Liver (tissue), 3 donors: ENCODE results near the gene ETF1.

Experiments used
- ATF3 ChIP-seq: IDR thresholded peaks from 2 replicates; pipeline ENCODE4 v1.6.1; 2016; ENCODE audit warnings: antibody characterized with exemption
- CTCF ChIP-seq: fragments of 150-350 bp; IDR thresholded peaks from 2 replicates; pipeline ENCODE4 v1.5.1; 2017; ENCODE audit warnings: improper control_type of control experiment, low read depth, low read length; ENCODE audit not compliant: missing input control
- EGR1 ChIP-seq, 2 donors: IDR thresholded peaks; 2 replicates each; pipeline ENCODE4 v1.6.1; 2016 to 2018; ENCODE audit warnings: antibody characterized with exemption in 2 of 2, low read depth in 2 of 2
- FOXA1 ChIP-seq: IDR thresholded peaks from 2 replicates; pipeline ENCODE4 v1.6.1; 2016; ENCODE audit warnings: antibody characterized with exemption
- GABPA ChIP-seq, 2 donors: IDR thresholded peaks in 1 of 2; conservative IDR thresholded peaks in 1 of 2; 2 replicates each; pipeline ENCODE4 v1.6.1; 2016; ENCODE audit warnings: antibody characterized with exemption in 2 of 2, mild to moderate bottlenecking in 1 of 2, moderate library complexity in 1 of 2
- HNF4G ChIP-seq: IDR thresholded peaks from 2 replicates; pipeline ENCODE4 v1.6.1; 2016; ENCODE audit warnings: antibody characterized with exemption
- JUND ChIP-seq, 2 donors: IDR thresholded peaks; 2 replicates each; pipeline ENCODE4 v1.6.1; 2016; ENCODE audit warnings: antibody characterized with exemption in 2 of 2
- MAX ChIP-seq: IDR thresholded peaks from 2 replicates; pipeline ENCODE4 v1.6.1; 2016; ENCODE audit warnings: antibody characterized with exemption
- RAD21 ChIP-seq, 2 donors: IDR thresholded peaks; 2 replicates each; pipeline ENCODE4 v1.6.1; 2016; ENCODE audit warnings: antibody characterized with exemption in 2 of 2, mild to moderate bottlenecking in 2 of 2
- REST ChIP-seq: IDR thresholded peaks from 2 replicates; pipeline ENCODE4 v1.6.1; 2016; ENCODE audit warnings: antibody characterized with exemption, mild to moderate bottlenecking
- RXRA ChIP-seq, 2 donors: IDR thresholded peaks; 2 replicates each; pipeline ENCODE4 v1.6.1; 2017 to 2018; ENCODE audit warnings: antibody characterized with exemption in 2 of 2, mild to moderate bottlenecking in 1 of 2
- SP1 ChIP-seq: IDR thresholded peaks from 2 replicates; pipeline ENCODE4 v1.6.1; 2018; ENCODE audit warnings: antibody characterized with exemption, mild to moderate bottlenecking
- TAF1 ChIP-seq: conservative IDR thresholded peaks from 2 replicates; pipeline ENCODE4 v1.6.1; 2016; ENCODE audit warnings: antibody characterized with exemption, mild to moderate bottlenecking
- YY1 ChIP-seq: IDR thresholded peaks from 2 replicates; pipeline ENCODE4 v1.6.1; 2016; ENCODE audit warnings: antibody characterized with exemption, mild to moderate bottlenecking
- donor health status: healthy.
- donor health status: healthy.

- TF ChIP-seq RAD21 (IDR thresholded peaks at IDR 0.05) (no peak), CTCF (no peak), YY1 (no peak), MAX (no peak), TAF1 (no peak), REST (no peak), RXRA (IDR thresholded peaks at IDR 0.05) (no peak), GABPA (IDR thresholded peaks at IDR 0.05 in 1 of 2, conservative IDR thresholded peaks at IDR 0.05 in 1 of 2) (no peak), EGR1 (IDR thresholded peaks at IDR 0.05; ENCODE audit: low read depth in 2 of 2) (no peak), SP1 (no peak), JUND (IDR thresholded peaks at IDR 0.05) (no peak), HNF4G (no peak), ATF3 (no peak), FOXA1 (no peak)
Observed at GRCh38 chr5:138539791-138540190, 3.2 kb downstream of the ETF1 start.
